GM13977 (cell line): Measurements from ENCODE around the gene COQ8B.
"Not testable (repeated sequence)": the region's sequence is repeated elsewhere in the genome, so short reads cannot be mapped to it uniquely, and the experiment has no call there.

Experiments
- DNase-seq: peaks from one replicate; pipeline ENCODE4 v3.0.0; 2012; ENCODE audit warnings: low spot score
- CTCF ChIP-seq: IDR thresholded peaks from 2 replicates; pipeline ENCODE4 v1.5.1; 2012; ENCODE audit warnings: mild to moderate bottlenecking, control low read depth; ENCODE audit not compliant: insufficient read depth; ENCODE audit errors: extremely low read depth, missing control alignments
- in situ Hi-C: fragments of 300-500 bp; cut with MboI; formaldehyde crosslinking; loops from one replicate; pipeline ENCODE4 v1.12.0; 2022; ENCODE audit warnings: low sequenced_read_pairs, low pct_unique_long_range_greater_than_20kb, mixed read lengths, inconsistent platforms; ENCODE audit not compliant: unreplicated experiment

COQ8B gene

GRCh38 chr19:40736661-40737060 is 20.0 kb upstream of the COQ8B start:
- in situ Hi-C loops = no loop called here
- TF ChIP-seq CTCF = no peak
- DNase-seq = no peak

- in situ Hi-C loops = no loop called here
- TF ChIP-seq CTCF = no peak
- DNase-seq = no peak
These were observed 18.5 kb upstream of the COQ8B start for GRCh38 chr19:40735013-40735771.

- no peak for DNase-seq
- in situ Hi-C loops = no loop called here
- TF ChIP-seq CTCF = no peak
These were observed 16.5 kb upstream of the COQ8B start for GRCh38 chr19:40733149-40733548.

GRCh38 chr19:40732304-40732703 is 15.6 kb upstream of the COQ8B start:
- in situ Hi-C loops, DNase-seq: not testable (repeated sequence)

- in situ Hi-C loops, DNase-seq: not testable (repeated sequence)
These were observed 13.4 kb upstream of the COQ8B start for GRCh38 chr19:40730065-40730464.

- in situ Hi-C loops = no loop called here
- TF ChIP-seq CTCF = no peak
- DNase-seq = no peak
These were observed 9.6 kb upstream of the COQ8B start for GRCh38 chr19:40726279-40726678.

- in situ Hi-C loops = no loop called here
- no peak for DNase-seq
- no peak for TF ChIP-seq CTCF
These were observed 8.2 kb upstream of the COQ8B start for GRCh38 chr19:40724855-40725254.

- DNase-seq = no peak
- in situ Hi-C loops = no loop called here
- no peak for TF ChIP-seq CTCF
These were observed 7.6 kb upstream of the COQ8B start for GRCh38 chr19:40724315-40724714.
